ENCODE results near the gene OR10A4. TPM values are rescaled to one million over a fixed set of nuclear protein-coding genes. Genes with fewer than 3 reads are reported as not detected.

Gene OR10A4, protein sequence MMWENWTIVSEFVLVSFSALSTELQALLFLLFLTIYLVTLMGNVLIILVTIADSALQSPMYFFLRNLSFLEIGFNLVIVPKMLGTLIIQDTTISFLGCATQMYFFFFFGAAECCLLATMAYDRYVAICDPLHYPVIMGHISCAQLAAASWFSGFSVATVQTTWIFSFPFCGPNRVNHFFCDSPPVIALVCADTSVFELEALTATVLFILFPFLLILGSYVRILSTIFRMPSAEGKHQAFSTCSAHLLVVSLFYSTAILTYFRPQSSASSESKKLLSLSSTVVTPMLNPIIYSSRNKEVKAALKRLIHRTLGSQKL
- not detected in 2 replicates for polyA plus RNA-seq
- polyA minus RNA-seq = not detected in 2 replicates

GRCh38 chr11:6876325-6876724 is at the start of gene OR10A4:
Gene OR10A4 (plus strand): TSS chr11:6876625. CDS start chr11:6876648, 23 bp downstream.
- TF ChIP-seq SMC3 (conservative IDR thresholded peaks at IDR 0.05; ENCODE audit: poor library complexity) (no peak), EZH2 (IDR thresholded peaks at IDR 0.05; ENCODE audit: borderline replicate concordance, insufficient read depth, low read length, poor library complexity, severe bottlenecking) (no peak), RAD21 (conservative IDR thresholded peaks at IDR 0.05) (no peak), CTCF (IDR thresholded peaks at IDR 0.05; ENCODE audit: poor library complexity, severe bottlenecking) (no peak), EP300 (conservative IDR thresholded peaks at IDR 0.05; ENCODE audit: poor library complexity, severe bottlenecking) (no peak), MXI1 (conservative IDR thresholded peaks at IDR 0.05; ENCODE audit: poor library complexity, severe bottlenecking) (no peak), POLR2AphosphoS5 (IDR thresholded peaks at IDR 0.05) (no peak), TAF1 (IDR thresholded peaks at IDR 0.05; ENCODE audit: low read depth) (no peak)
- TF ChIP-seq, protein P1, sequence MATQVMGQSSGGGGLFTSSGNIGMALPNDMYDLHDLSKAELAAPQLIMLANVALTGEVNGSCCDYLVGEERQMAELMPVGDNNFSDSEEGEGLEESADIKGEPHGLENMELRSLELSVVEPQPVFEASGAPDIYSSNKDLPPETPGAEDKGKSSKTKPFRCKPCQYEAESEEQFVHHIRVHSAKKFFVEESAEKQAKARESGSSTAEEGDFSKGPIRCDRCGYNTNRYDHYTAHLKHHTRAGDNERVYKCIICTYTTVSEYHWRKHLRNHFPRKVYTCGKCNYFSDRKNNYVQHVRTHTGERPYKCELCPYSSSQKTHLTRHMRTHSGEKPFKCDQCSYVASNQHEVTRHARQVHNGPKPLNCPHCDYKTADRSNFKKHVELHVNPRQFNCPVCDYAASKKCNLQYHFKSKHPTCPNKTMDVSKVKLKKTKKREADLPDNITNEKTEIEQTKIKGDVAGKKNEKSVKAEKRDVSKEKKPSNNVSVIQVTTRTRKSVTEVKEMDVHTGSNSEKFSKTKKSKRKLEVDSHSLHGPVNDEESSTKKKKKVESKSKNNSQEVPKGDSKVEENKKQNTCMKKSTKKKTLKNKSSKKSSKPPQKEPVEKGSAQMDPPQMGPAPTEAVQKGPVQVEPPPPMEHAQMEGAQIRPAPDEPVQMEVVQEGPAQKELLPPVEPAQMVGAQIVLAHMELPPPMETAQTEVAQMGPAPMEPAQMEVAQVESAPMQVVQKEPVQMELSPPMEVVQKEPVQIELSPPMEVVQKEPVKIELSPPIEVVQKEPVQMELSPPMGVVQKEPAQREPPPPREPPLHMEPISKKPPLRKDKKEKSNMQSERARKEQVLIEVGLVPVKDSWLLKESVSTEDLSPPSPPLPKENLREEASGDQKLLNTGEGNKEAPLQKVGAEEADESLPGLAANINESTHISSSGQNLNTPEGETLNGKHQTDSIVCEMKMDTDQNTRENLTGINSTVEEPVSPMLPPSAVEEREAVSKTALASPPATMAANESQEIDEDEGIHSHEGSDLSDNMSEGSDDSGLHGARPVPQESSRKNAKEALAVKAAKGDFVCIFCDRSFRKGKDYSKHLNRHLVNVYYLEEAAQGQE (IDR thresholded peaks at IDR 0.05; ENCODE audit: borderline replicate concordance) = no peak
- no peaks in the 10 kb centered on the region for H3F3A ChIP-seq (ENCODE audit: insufficient read depth, low read length, poor library complexity, severe bottlenecking)
- no peaks in the 10 kb centered on the region for H3K27me3 ChIP-seq (ENCODE audit: insufficient read depth, low read depth, low read length)
- no peaks in the 10 kb centered on the region for H3K9me2 ChIP-seq (ENCODE audit: insufficient read depth, low read length)
- H3K9me3 ChIP-seq (ENCODE audit: low read length) = no peaks in the 10 kb centered on the region
- no peak within 1 kb of the TSS for H3K9ac ChIP-seq (ENCODE audit: low read length)
- no peak within 1 kb of the TSS for H3K4me3 ChIP-seq (ENCODE audit: low read length)
- H3K27ac ChIP-seq (ENCODE audit: low read length) = no peak within 1 kb of the TSS
- H3K36me3 ChIP-seq (ENCODE audit: insufficient read depth, low read length) = no peaks in the 10 kb centered on the region
- no peaks in the 10 kb centered on the region for H4K20me1 ChIP-seq (ENCODE audit: insufficient read depth)
- no peak within 1 kb of the TSS for H2AFZ ChIP-seq (ENCODE audit: low read depth, low read length)
- H3K79me2 ChIP-seq (replicated peaks; ENCODE audit: insufficient read depth, low read length) = no peaks in the 10 kb centered on the region
- H3K4me2 ChIP-seq (ENCODE audit: low read length) = no peak within 1 kb of the TSS

- no peaks in the 10 kb centered on the region for H4K20me1 ChIP-seq (ENCODE audit: insufficient read depth)
- H3K4me3 ChIP-seq (ENCODE audit: low read length) = no peak overlapping the region
- H3K27me3 ChIP-seq (ENCODE audit: insufficient read depth, low read depth, low read length) = no peaks in the 10 kb centered on the region
- TF ChIP-seq MXI1 (conservative IDR thresholded peaks at IDR 0.05; ENCODE audit: poor library complexity, severe bottlenecking) (no peak), RAD21 (conservative IDR thresholded peaks at IDR 0.05) (no peak), EP300 (conservative IDR thresholded peaks at IDR 0.05; ENCODE audit: poor library complexity, severe bottlenecking) (no peak), SMC3 (conservative IDR thresholded peaks at IDR 0.05; ENCODE audit: poor library complexity) (no peak), POLR2AphosphoS5 (IDR thresholded peaks at IDR 0.05) (no peak), TAF1 (IDR thresholded peaks at IDR 0.05; ENCODE audit: low read depth) (no peak), EZH2 (IDR thresholded peaks at IDR 0.05; ENCODE audit: borderline replicate concordance, insufficient read depth, low read length, poor library complexity, severe bottlenecking) (no peak), CTCF (IDR thresholded peaks at IDR 0.05; ENCODE audit: poor library complexity, severe bottlenecking) (no peak)
- TF ChIP-seq, protein P1 (IDR thresholded peaks at IDR 0.05; ENCODE audit: borderline replicate concordance) = no peak
- no peaks in the 10 kb centered on the region for H3K9me3 ChIP-seq (ENCODE audit: low read length)
- no peaks in the 10 kb centered on the region for H3F3A ChIP-seq (ENCODE audit: insufficient read depth, low read length, poor library complexity, severe bottlenecking)
- H2AFZ ChIP-seq (ENCODE audit: low read depth, low read length) = no peak overlapping the region
- no peaks in the 10 kb centered on the region for H3K36me3 ChIP-seq (ENCODE audit: insufficient read depth, low read length)
- H3K9me2 ChIP-seq (ENCODE audit: insufficient read depth, low read length) = no peaks in the 10 kb centered on the region
- H3K27ac ChIP-seq (ENCODE audit: low read length) = no peak overlapping the region
- H3K4me2 ChIP-seq (ENCODE audit: low read length) = no peak overlapping the region
- no peaks in the 10 kb centered on the region for H3K79me2 ChIP-seq (replicated peaks; ENCODE audit: insufficient read depth, low read length)
- no peak overlapping the region for H3K9ac ChIP-seq (ENCODE audit: low read length)
Observed at GRCh38 chr11:6828103-6828502, 48.3 kb upstream of the OR10A4 start.

Data from neural cell (in vitro differentiated cells).